Endothelial cell of umbilical vein (primary cell): ENCODE measurements around the gene RTEL1. TPM values are rescaled to one million over a fixed set of nuclear protein-coding genes. Genes with fewer than 3 reads are reported as not detected.

Source experiments
- BruUV-seq: library from RNA; stranded (reverse); fragments of 400-500 nt; replicated peaks from 2 replicates; lab custom pipeline; 2021; lab: Mats Ljungman, UMichigan
- CTCF ChIA-PET: fragments of 300-600, 350-600 bp; sonication (Branson Sonifier 250); formaldehyde crosslinking; loops from one replicate; lab custom pipeline; 2021; ENCODE audit warnings: antibody characterized with exemption, inconsistent platforms; lab: Charles Lee
- POLR2A ChIA-PET: fragments of 300-600, 350-600 bp; sonication (Branson Sonifier 250); formaldehyde crosslinking; loops from one replicate; lab custom pipeline; 2021; ENCODE audit warnings: antibody characterized with exemption, inconsistent platforms; lab: Charles Lee
- DNase-seq: peaks from one replicate; pipeline ENCODE4 v3.0.0-alpha.2; 2011; ENCODE audit warnings: low read depth, low spot score
- FAIRE-seq: peaks from 2 replicates; lab custom pipeline; 2011; peaks lifted over from hg19 to GRCh38; lab: Jason Lieb, UNC
- H2AFZ ChIP-seq: 2 replicates; pipeline ENCODE4 v1.6.0; 2012; ENCODE audit warnings: low read depth, low read length, control low read depth, inconsistent platforms
- H3K27ac ChIP-seq: 2 replicates; pipeline ENCODE4 v1.5.1; 2011; ENCODE audit warnings: low read depth, mild to moderate bottlenecking, control low read depth, low read length, moderate library complexity; ENCODE audit not compliant: insufficient read depth
- H3K27me3 ChIP-seq, 2 experiments: 2 replicates each; pipeline versions ENCODE4 v1.6.0 to v1.6.1; 2011; ENCODE audit warnings: low read length in 2 of 2, mixed read lengths in 1 of 2; ENCODE audit not compliant: control insufficient read depth in 2 of 2, insufficient read depth in 2 of 2
- H3K36me3 ChIP-seq, 2 experiments: 2 replicates in 1 of 2; 3 replicates in 1 of 2; pipeline ENCODE4 v1.5.1; 2011; ENCODE audit warnings: low read length in 2 of 2, mild to moderate bottlenecking in 1 of 2, moderate library complexity in 1 of 2; ENCODE audit not compliant: control insufficient read depth in 2 of 2, insufficient read depth in 2 of 2; ENCODE audit errors: extremely low read depth in 1 of 2
- H3K4me1 ChIP-seq: 3 replicates; pipeline ENCODE4 v1.5.1; 2011; ENCODE audit warnings: mild to moderate bottlenecking, low read length; ENCODE audit not compliant: control insufficient read depth, insufficient read depth; ENCODE audit errors: extremely low read depth
- H3K4me2 ChIP-seq: 2 replicates; pipeline ENCODE4 v1.6.1; 2011; ENCODE audit warnings: low read length, control low read depth, mixed read lengths; ENCODE audit not compliant: insufficient read depth
- H3K4me3 ChIP-seq, 3 experiments: fragments of 200-600 bp in 1 of 3; sonication (generic), shearing (Covaris generic) in 1 of 3; replicated peaks in 1 of 3; 2 replicates each; pipeline ENCODE4 v1.5.1; 2011 to 2016; ENCODE audit warnings: control low read depth in 3 of 3, low read length in 3 of 3, mild to moderate bottlenecking in 2 of 3, inconsistent platforms in 1 of 3, low read depth in 1 of 3, moderate library complexity in 1 of 3; ENCODE audit not compliant: insufficient read depth in 1 of 3
- H3K79me2 ChIP-seq: 2 replicates; pipeline ENCODE4 v1.6.0; 2012; ENCODE audit warnings: low read length, inconsistent platforms; ENCODE audit not compliant: control insufficient read depth, insufficient read depth
- H3K9ac ChIP-seq: replicated peaks from 2 replicates; pipeline ENCODE3; 2011; ENCODE audit warnings: low read length, control low read depth; ENCODE audit not compliant: insufficient read depth; ENCODE audit errors: extremely low read depth
- H3K9me1 ChIP-seq: replicated peaks from 3 replicates; pipeline ENCODE4 v1.6.0; 2011; ENCODE audit warnings: mild to moderate bottlenecking, low read length; ENCODE audit not compliant: control insufficient read depth, insufficient read depth; ENCODE audit errors: extremely low read depth
- H3K9me3 ChIP-seq: replicated peaks from 2 replicates; pipeline ENCODE4 v1.5.1; 2012; ENCODE audit warnings: low read length, inconsistent platforms; ENCODE audit not compliant: control insufficient read depth, insufficient read depth
- H4K20me1 ChIP-seq: replicated peaks from 2 replicates; pipeline ENCODE3; 2011; ENCODE audit warnings: mild to moderate bottlenecking, low read length; ENCODE audit not compliant: control insufficient read depth, insufficient read depth; ENCODE audit errors: extremely low read depth
- CTCF ChIP-seq, 2 donors: IDR thresholded peaks; 1 replicate in 1 of 2; 2 replicates in 1 of 2; pipeline ENCODE4 v1.5.1; 2011; ENCODE audit warnings: low read length in 2 of 2, mild to moderate bottlenecking in 2 of 2, moderate library complexity in 2 of 2, control low read depth in 1 of 2, inconsistent platforms in 1 of 2, low read depth in 1 of 2; ENCODE audit not compliant: insufficient read depth in 1 of 2; ENCODE audit errors: extremely low read depth in 1 of 2
- FOS ChIP-seq: IDR thresholded peaks from 2 replicates; pipeline ENCODE4 v1.6.1; 2011; ENCODE audit warnings: mild to moderate bottlenecking, low read length, moderate library complexity, borderline replicate concordance; ENCODE audit not compliant: insufficient read depth
- MYC ChIP-seq: IDR thresholded peaks from one replicate; pipeline ENCODE4 v1.6.1; 2011; ENCODE audit warnings: mild to moderate bottlenecking, low read depth, low read length
- POLR2A ChIP-seq: IDR thresholded peaks from 2 replicates; pipeline ENCODE4 v1.6.1; 2012; ENCODE audit warnings: low read depth, mild to moderate bottlenecking, control low read depth, low read length
- dilution Hi-C: fragments of 300-500 bp; cut with MboI; formaldehyde crosslinking; loops from one replicate; pipeline ENCODE4 v1.15.0; 2019; ENCODE audit warnings: low sequenced_read_pairs; ENCODE audit not compliant: extremely low pct_ligation_motif_present
- intact Hi-C: fragments of 100-400 bp; cut with micrococcal nuclease; formaldehyde crosslinking; loops from one replicate; pipeline ENCODE4 v1.10.0; 2022
- polyA plus RNA-seq, 4 experiments: library from polyadenylated mRNA; depleted of rRNA in 3 of 4; stranded (reverse) in 3 of 4; unstranded in 1 of 4; fragments of >200 nt; gene quantifications; 2 replicates each; pipeline versions ENCODE4 v1.2.1 to v1.2.3, GENCODE V29; 2011 to 2012; ENCODE audit warnings: missing spikeins in 1 of 4
- total RNA-seq: library from RNA; stranded (reverse); gene quantifications from 2 replicates; pipeline ENCODE4 v1.2.3, GENCODE V29; 2021

RTEL1 gene
- total and polyA plus RNA-seq, 2 donors (not counting 3 experiments of a cell fraction or from before 2014, with no cell fraction given), result 17.0 to 44.9 TPM

GRCh38 chr20:63706852-63707557, 48.9 kb downstream of the RTEL1 start:
- no peak for TF ChIP-seq FOS
- peak; percentile 14 for TF ChIP-seq MYC
- peak; percentile 24 to 25 for TF ChIP-seq CTCF (IDR thresholded peaks at IDR 0.05; ENCODE audit: extremely low read depth in 1 of 2, insufficient read depth in 1 of 2, low read depth in 1 of 2, low read length in 2 of 2)
- no peak for TF ChIP-seq POLR2A
- ChIA-PET CTCF (interaction anchor here (0.6 to 2.8 kb wide), 15 partner anchors 9 to 267 kb away, joined by 3 to 19 read pairs (median 6); partner anchors contain the start of genes LIME1, RTEL1, SLC2A4RG and TPD52L2), POLR2A (interaction anchor here (0.6 to 1.8 kb wide), 3 partner anchors 8 to 20 kb away, joined by 3 to 9 read pairs (median 8); no protein-coding TSS in a partner anchor)
- no TSS peak for BruUV-seq
- peaks cover 13 to 28% of the 10 kb centered on the region in 2 experiments for H3K36me3 ChIP-seq
- peak overlapping the region; percentile 73 for H3K9ac ChIP-seq
- no peak overlapping the region for H2AFZ ChIP-seq
- H3K9me3 ChIP-seq, result no peaks in the 10 kb centered on the region
- no peaks in the 10 kb centered on the region for H3K9me1 ChIP-seq
- peak overlapping the region; percentile 29 for H3K4me2 ChIP-seq
- intact Hi-C loops, result loop anchor here (1.0 to 5.0 kb wide), 5 partner anchors 34 to 250 kb away; partner anchors contain the start of genes GMEB2, RTEL1, TPD52L2 and UCKL1
- H4K20me1 ChIP-seq, result no peaks in the 10 kb centered on the region
- DNase-seq (peak; percentile 39), FAIRE-seq (peak; percentile 72)
- no peaks in the 10 kb centered on the region for H3K27me3 ChIP-seq
- peak overlapping the region; percentile 62 to 77 (median 70) for H3K4me3 ChIP-seq
- dilution Hi-C loops, result no loop called here
- H3K79me2 ChIP-seq, result peaks cover 56% of the 10 kb centered on the region
- H3K27ac ChIP-seq, result peak overlapping the region; percentile 29
- peaks cover 14% of the 10 kb centered on the region for H3K4me1 ChIP-seq
